Activated CD8-positive, alpha-beta memory T cell treated with anti-CD3 and anti-CD28 coated beads for 36 hours (primary cell): ENCODE results near the gene GRN. TPM values are rescaled to one million over a fixed set of nuclear protein-coding genes. Genes with fewer than 3 reads are reported as not detected.

Experiments used
- CTCF ChIA-PET: fragments of 350-600 bp; sonication (Branson Sonifier 250); formaldehyde crosslinking; loops from one replicate; lab custom pipeline; 2021; ENCODE audit warnings: antibody characterized with exemption; lab: Charles Lee
- POLR2A ChIA-PET: fragments of 350-600 bp; sonication (Branson Sonifier 250); formaldehyde crosslinking; loops from one replicate; lab custom pipeline; 2021; ENCODE audit warnings: antibody characterized with exemption; lab: Charles Lee
- total RNA-seq, 2 experiments: library from RNA; stranded (reverse); gene quantifications; one replicate each; pipeline ENCODE4 v1.2.3, GENCODE V29; 2021

The GRN gene
- 10 to 100 TPM; 42.6 to 46.7 TPM for total RNA-seq

- ChIA-PET POLR2A (interaction anchor here (0.6 to 1.9 kb wide), 5 partner anchors 9 to 127 kb away, joined by 3 to 6 read pairs (median 4); no protein-coding TSS in a partner anchor), CTCF (interaction anchor here (0.6 to 1.9 kb wide), 15 partner anchors 9 to 425 kb away, joined by 3 to 15 read pairs (median 3); partner anchors contain the start of genes FAM171A2 and TMUB2)
Measured at GRCh38 chr17:44344939-44345453, at the start of gene GRN. Gene GRN (plus strand): TSS chr17:44345302. CDS start chr17:44349165, 3,863 bp downstream.

DNA sequence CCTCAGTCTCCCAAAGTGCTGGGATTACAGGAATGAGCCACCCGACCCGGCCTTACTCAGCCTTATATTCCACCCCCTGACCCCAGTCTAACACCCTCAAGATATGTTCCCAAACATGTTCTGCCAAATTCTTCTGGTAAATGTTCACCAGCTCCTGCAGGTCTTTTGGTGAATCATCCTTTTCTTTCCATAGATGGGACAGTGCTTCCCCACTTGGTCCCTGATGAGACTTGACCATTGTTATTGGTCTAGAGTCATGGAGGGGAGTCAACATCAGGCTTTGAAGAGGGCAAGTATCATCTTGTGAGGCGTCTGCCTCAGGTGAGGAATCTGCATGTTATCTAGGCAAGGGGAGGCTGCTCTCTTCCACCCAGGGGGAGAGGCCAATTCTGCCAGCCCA is 47.1 kb upstream of the GRN start:
- ChIA-PET POLR2A (no interaction called here), CTCF (no interaction called here)

DNA sequence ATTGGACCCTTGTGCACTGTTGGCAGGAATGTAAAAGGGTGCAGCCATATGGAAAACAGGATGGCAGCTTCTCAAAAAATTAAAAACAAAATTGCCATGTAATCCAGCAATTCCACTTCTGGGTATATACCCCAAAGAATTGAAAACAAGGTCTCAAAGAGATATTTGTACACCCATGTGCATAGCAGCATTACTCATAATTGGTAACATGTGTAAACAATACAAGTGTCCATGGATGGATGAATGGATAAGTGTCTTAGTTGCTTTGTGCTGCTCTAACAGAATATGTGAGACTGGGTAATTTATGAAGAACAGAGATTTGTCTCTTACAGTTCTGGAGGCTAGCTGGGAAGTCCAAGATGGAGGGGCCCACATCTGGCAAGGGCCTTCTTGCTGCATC is 40.5 kb upstream of the GRN start:
- POLR2A ChIA-PET: no interaction called here
- CTCF ChIA-PET: interaction anchor here (0.9 kb wide), 1 partner anchor 83 kb away, joined by 3 read pairs; no protein-coding TSS in a partner anchor

- POLR2A ChIA-PET: interaction anchor here (0.6 to 1.0 kb wide), 2 partner anchors 86 to 89 kb away, joined by 3 to 4 read pairs; no protein-coding TSS in a partner anchor
- CTCF ChIA-PET: no interaction called here
Measured at GRCh38 chr17:44307387-44308186, 37.5 kb upstream of the GRN start.

DNA sequence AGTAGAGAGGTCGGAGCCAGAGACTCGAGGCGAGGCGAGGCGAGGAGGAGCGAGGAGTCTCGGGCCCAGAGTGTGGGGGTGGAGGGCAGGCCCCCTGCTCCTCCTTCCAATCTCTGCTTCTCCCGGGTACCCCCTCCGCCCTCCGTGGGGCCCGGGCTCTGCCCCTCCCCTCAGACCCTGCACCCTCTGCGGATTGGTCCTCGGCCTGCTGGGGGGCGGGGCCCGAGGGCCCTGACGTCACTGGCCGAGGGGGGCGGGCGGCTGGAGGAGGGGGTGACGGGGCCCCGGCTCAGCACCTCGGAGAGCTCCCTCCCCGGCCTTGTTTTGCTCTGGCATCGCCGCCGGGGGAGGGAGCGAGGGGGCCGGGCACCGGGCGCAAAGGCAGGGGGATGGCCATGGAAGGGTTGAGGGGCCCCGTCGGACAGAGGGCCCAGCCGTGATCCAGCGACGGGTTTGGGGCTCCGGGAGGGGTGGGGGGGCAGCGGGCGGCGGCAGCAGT is 36.7 kb upstream of the GRN start, which contains the start of gene RUNDC3A:
TSS of gene RUNDC3A (plus strand) at position 282 of the 499 bp plus-strand sequence. CDS start 232 bp downstream, outside the sequence.
- ChIA-PET CTCF (interaction anchor here (0.7 kb wide), 1 partner anchor 87 kb away, joined by 3 read pairs; no protein-coding TSS in a partner anchor), POLR2A (interaction anchor here (0.6 to 1.0 kb wide), 2 partner anchors 87 to 90 kb away, joined by 3 to 4 read pairs; no protein-coding TSS in a partner anchor)

DNA sequence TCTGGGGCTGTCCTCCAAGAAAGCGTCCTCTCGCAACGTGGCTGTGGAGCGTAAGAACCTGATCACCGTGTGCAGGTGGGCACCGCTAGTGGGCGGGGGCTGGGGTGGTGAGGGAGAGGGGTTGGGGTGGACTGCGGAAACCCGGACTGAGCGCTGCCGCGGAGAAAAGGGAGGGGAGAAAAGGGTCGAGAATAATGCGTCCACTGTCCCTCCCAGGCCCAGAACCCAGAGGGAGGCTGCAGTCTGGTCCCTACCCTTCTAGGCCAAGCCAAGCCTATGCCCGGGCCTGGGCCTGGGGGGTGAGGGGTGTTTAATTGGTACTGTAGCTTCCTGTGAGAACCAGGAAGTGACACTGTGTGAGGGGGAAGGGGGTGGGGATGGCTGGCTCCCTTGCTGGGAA is 36.2 kb upstream of the GRN start:
- CTCF ChIA-PET: interaction anchor here (0.7 kb wide), 1 partner anchor 88 kb away, joined by 3 read pairs; no protein-coding TSS in a partner anchor
- POLR2A ChIA-PET: interaction anchor here (1.0 kb wide), 1 partner anchor 88 kb away, joined by 4 read pairs; no protein-coding TSS in a partner anchor

DNA sequence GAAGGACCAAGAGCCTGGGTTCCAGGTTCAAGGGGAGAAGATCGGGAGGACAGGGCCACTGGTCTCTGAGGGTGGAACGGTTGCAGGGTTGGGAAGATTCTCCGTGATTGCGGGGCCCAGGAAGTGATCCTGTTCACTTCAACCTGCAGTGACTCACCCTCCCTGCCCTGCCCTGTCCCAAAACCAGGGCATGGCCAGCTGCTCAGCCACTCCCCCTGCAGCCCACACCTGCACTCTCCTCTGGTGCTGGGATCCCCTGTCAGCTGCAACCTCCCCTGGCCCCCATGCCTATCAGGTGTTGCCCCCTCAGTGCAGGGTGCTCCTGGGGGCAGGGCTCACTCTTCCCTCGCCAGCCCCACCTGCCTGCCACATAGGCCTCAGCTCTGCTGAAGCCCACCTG is 35.6 kb upstream of the GRN start:
- ChIA-PET CTCF (no interaction called here), POLR2A (no interaction called here)

GRCh38 chr17:44310188-44310587 is 34.9 kb upstream of the GRN start:
- CTCF ChIA-PET: no interaction called here
- POLR2A ChIA-PET: no interaction called here

- ChIA-PET POLR2A (no interaction called here), CTCF (no interaction called here)
Measured at GRCh38 chr17:44310609-44311376, 34.3 kb upstream of the GRN start.

GRCh38 chr17:44311562-44312181 is 33.4 kb upstream of the GRN start:
- CTCF ChIA-PET: no interaction called here
- POLR2A ChIA-PET: interaction anchor here (0.5 kb wide), 1 partner anchor 130 kb away, joined by 3 read pairs; no protein-coding TSS in a partner anchor

- ChIA-PET CTCF (no interaction called here), POLR2A (no interaction called here)
Measured at GRCh38 chr17:44312396-44313104, 32.6 kb upstream of the GRN start.

GRCh38 chr17:44314031-44314430 is 31.1 kb upstream of the GRN start:
- POLR2A ChIA-PET: no interaction called here
- CTCF ChIA-PET: interaction anchor here (0.6 to 1.8 kb wide), 4 partner anchors 37 to 507 kb away, joined by 3 to 5 read pairs (median 4); no protein-coding TSS in a partner anchor

- POLR2A ChIA-PET: interaction anchor here (0.9 kb wide), 1 partner anchor 10 kb away, joined by 3 read pairs; the partner anchor contains the start of gene SLC25A39
Measured at GRCh38 chr17:44314524-44314868, 30.6 kb upstream of the GRN start.

DNA sequence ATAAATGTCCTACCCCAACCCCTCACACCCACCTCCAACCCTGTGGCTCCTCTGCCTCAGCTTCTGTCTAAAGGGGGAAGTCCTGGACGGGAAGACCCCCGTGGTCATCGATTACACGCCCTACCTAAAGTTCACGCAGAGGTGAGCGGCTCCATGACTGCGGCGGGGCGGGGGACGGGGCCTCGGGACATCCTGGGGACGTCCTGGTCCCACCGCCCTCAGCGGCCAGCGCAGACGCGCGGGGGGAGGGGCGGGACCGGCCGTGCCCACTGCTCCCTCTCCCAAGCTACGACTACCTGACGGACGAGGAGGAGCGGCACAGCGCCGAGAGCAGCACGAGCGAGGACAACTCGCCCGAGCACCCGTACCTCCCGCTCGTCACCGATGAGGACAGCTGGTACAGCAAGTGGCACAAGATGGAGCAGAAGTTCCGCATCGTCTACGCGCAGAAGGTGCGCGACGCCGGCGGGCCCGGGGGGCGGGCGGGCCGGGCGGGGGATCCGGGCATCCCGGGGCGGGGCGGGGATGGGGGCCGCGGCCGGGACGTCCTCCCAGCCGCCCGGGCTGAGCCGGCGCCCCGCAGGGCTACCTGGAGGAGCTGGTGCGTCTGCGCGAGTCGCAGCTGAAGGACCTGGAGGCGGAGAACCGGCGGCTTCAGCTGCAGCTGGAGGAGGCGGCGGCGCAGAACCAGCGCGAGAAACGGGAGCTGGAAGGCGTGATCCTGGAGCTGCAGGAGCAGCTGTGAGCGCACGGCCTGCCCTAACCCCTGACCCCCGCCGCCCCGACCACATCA is 30.0 kb upstream of the GRN start:
- POLR2A ChIA-PET: interaction anchor here (0.6 to 0.9 kb wide), 2 partner anchors 10 to 98 kb away, joined by 3 read pairs; partner anchors contain the start of gene SLC25A39
- CTCF ChIA-PET: interaction anchor here (1.4 to 1.8 kb wide), 2 partner anchors 104 to 105 kb away, joined by 3 to 5 read pairs; no protein-coding TSS in a partner anchor

More at GRCh38 chr17:44314524-44314868, 30.6 kb upstream of the GRN start:
- CTCF ChIA-PET: interaction anchor here (0.7 to 1.8 kb wide), 2 partner anchors 62 to 105 kb away, joined by 3 to 5 read pairs; no protein-coding TSS in a partner anchor

- POLR2A ChIA-PET: interaction anchor here (0.6 to 1.2 kb wide), 5 partner anchors 9 to 99 kb away, joined by 3 to 8 read pairs (median 3); partner anchors contain the start of gene GRN
Measured at GRCh38 chr17:44315760-44316731, 29.1 kb upstream of the GRN start.

More at GRCh38 chr17:44315760-44316731, 29.1 kb upstream of the GRN start:
- CTCF ChIA-PET: interaction anchor here (0.6 to 1.4 kb wide), 3 partner anchors 9 to 274 kb away, joined by 3 read pairs; partner anchors contain the start of gene SLC25A39
